ENCODE data around the gene SVOPL. TPM values are rescaled to one million over a fixed set of nuclear protein-coding genes. Genes with fewer than 3 reads are reported as not detected.

The SVOPL gene
- total and polyA plus RNA-seq, 9 of the 15 experiments (the other 6 are each of a cell fraction or from before 2014, with no cell fraction given) = 0.13 to 0.42 (median 0.20) TPM; not detected in 6

DNA sequence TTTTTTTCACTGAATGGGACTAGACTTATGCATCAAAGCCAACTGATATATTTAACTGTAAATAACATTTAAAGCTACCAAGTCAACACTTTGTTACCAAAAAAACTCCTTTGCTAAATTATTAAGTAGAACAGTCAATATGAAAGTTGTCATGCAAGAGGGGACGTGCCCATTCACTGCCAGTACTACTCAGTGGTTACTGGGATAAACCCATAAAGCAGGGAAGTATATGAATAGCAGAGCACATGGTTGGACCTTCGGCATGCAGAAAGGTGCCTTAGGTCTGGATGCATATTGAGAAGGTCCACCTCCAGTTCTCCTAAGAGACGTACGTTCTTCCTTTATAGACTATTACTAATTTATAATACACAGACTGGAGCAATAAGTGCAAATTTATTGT lies 120.1 kb downstream of the SVOPL start:
- FAIRE-seq = no peak
- in situ Hi-C loops (cut with MboI) = no loop called here
- TF ChIP-seq E2F4 (CRISPR knock-in tag; IDR thresholded peaks at IDR 0.05; ENCODE audit: low read depth) (no peak), ZBTB17 (CRISPR knock-in tag; IDR thresholded peaks at IDR 0.05) (no peak), DIDO1 (tag; IDR thresholded peaks at IDR 0.05; ENCODE audit: low read depth) (no peak), JUN (IDR thresholded peaks at IDR 0.05; ENCODE audit: borderline replicate concordance, low read depth, low read length) (no peak), JUN (CRISPR knock-in tag; IDR thresholded peaks at IDR 0.05; ENCODE audit: borderline replicate concordance) (no peak), RNF2 (IDR thresholded peaks at IDR 0.05) (no peak), RERE (CRISPR knock-in tag; IDR thresholded peaks at IDR 0.05; ENCODE audit: borderline replicate concordance) (no peak), KHSRP (IDR thresholded peaks at IDR 0.05) (no peak), SMC3 (conservative IDR thresholded peaks at IDR 0.05; ENCODE audit: insufficient read depth, low read depth, low read length) (no peak), EP300 (IDR thresholded peaks at IDR 0.05; ENCODE audit: low read length) (no peak), PTTG1 (tag; IDR thresholded peaks at IDR 0.05; ENCODE audit: low read depth) (no peak), HDAC8 (tag; IDR thresholded peaks at IDR 0.05) (no peak), ZNF780A (CRISPR knock-in tag; IDR thresholded peaks at IDR 0.05) (no peak)
- TF ChIP-seq, protein P1, sequence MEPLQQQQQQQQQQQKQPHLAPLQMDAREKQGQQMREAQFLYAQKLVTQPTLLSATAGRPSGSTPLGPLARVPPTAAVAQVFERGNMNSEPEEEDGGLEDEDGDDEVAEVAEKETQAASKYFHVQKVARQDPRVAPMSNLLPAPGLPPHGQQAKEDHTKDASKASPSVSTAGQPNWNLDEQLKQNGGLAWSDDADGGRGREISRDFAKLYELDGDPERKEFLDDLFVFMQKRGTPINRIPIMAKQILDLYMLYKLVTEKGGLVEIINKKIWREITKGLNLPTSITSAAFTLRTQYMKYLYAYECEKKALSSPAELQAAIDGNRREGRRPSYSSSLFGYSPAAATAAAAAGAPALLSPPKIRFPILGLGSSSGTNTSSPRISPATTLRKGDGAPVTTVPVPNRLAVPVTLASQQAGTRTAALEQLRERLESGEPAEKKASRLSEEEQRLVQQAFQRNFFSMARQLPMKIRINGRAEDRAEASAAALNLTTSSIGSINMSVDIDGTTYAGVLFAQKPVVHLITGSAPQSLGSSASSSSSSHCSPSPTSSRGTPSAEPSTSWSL (CRISPR knock-in tag; IDR thresholded peaks at IDR 0.05; ENCODE audit: borderline replicate concordance) = no peak
- TF ChIP-seq, protein P2, sequence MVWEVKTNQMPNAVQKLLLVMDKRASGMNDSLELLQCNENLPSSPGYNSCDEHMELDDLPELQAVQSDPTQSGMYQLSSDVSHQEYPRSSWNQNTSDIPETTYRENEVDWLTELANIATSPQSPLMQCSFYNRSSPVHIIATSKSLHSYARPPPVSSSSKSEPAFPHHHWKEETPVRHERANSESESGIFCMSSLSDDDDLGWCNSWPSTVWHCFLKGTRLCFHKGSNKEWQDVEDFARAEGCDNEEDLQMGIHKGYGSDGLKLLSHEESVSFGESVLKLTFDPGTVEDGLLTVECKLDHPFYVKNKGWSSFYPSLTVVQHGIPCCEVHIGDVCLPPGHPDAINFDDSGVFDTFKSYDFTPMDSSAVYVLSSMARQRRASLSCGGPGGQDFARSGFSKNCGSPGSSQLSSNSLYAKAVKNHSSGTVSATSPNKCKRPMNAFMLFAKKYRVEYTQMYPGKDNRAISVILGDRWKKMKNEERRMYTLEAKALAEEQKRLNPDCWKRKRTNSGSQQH (CRISPR knock-in tag; IDR thresholded peaks at IDR 0.05) = no peak

More for the DNA sequence above, 120.1 kb downstream of the SVOPL start:
- peaks cover 93% of the 10 kb centered on the region for H3K36me3 ChIP-seq (ENCODE audit: control insufficient read depth, insufficient read depth, low read length)
- no TSS peak for BruUV-seq (replicated peaks)
- H3K27me3 ChIP-seq (ENCODE audit: control insufficient read depth in 2 of 2, insufficient read depth in 2 of 2, low read length in 2 of 2) = no peaks in the 10 kb centered on the region
- ChIA-PET CTCF (ENCODE audit: low intra/inter-chr PET ratio) (no interaction called here), POLR2A (interaction anchor here (0.6 kb wide), 1 partner anchor 8 kb away, joined by 5 read pairs; no protein-coding TSS in a partner anchor)
- H4K20me1 ChIP-seq (replicated peaks; ENCODE audit: control insufficient read depth, insufficient read depth, low read length) = no peaks in the 10 kb centered on the region
- H3K4me3 ChIP-seq = no peak overlapping the region
- over 99% methylated on average over 4 of the region's 4 CpGs for WGBS (ENCODE audit: insufficient coverage, low coverage, missing lambda C conversion rate)
- no peaks in the 10 kb centered on the region for H3K9me3 ChIP-seq (replicated peaks; ENCODE audit: control insufficient read depth, insufficient read depth, low read depth, low read length)
- H3K9ac ChIP-seq (ENCODE audit: insufficient read depth in 1 of 2, low read depth in 2 of 2, low read length in 2 of 2) = no peak overlapping the region
- no peaks in the 10 kb centered on the region for H3K9me1 ChIP-seq (ENCODE audit: control insufficient read depth, insufficient read depth, low read length)
- no peak overlapping the region for H3K27ac ChIP-seq (ENCODE audit: extremely low read depth, low read depth, low read length)
- no peaks in the 10 kb centered on the region for H3K79me2 ChIP-seq (ENCODE audit: control insufficient read depth, insufficient read depth, low read length)
- no peaks in the 10 kb centered on the region for H3K4me1 ChIP-seq (replicated peaks in 1 of 2; ENCODE audit: control insufficient read depth in 2 of 2, insufficient read depth in 2 of 2, low read length in 2 of 2)
- ATAC-seq (no peak), DNase-seq (ENCODE audit: extremely low read depth in 1 of 4, low spot score in 3 of 4) (no peak)
- intact Hi-C loops (cut with micrococcal nuclease) = no loop called here
- no peak overlapping the region for H3K4me2 ChIP-seq (ENCODE audit: insufficient read depth, low read length)
- H2AFZ ChIP-seq (ENCODE audit: low read depth, low read length) = no peak overlapping the region

Data from K562 (cell line).